HepG2 (cell line): Measurements from ENCODE around the gene FKBP10. TPM values are rescaled to one million over a fixed set of nuclear protein-coding genes. Genes with fewer than 3 reads are reported as not detected.
A peak's percentile ranks its signal among the peaks of the same experiment; 100 is the strongest.

Experiments used
- BHLHE40 ChIP-seq: IDR thresholded peaks from 2 replicates; pipeline ENCODE4 v1.6.1; 2011; ENCODE audit warnings: low read length, improper control_type of control experiment
- GATAD1 ChIP-seq: IDR thresholded peaks from 2 replicates; pipeline ENCODE4 v1.6.1; 2016; ENCODE audit warnings: missing genetic modification reagents, missing compliant biosample characterization
- MATR3 ChIP-seq: sonication (generic); formaldehyde crosslinking; IDR thresholded peaks from 2 replicates; pipeline ENCODE4 v1.4.0; 2020; ENCODE audit warnings: missing genetic modification reagents
- MTA3 ChIP-seq: sonication (generic); formaldehyde crosslinking; IDR thresholded peaks from 2 replicates; pipeline ENCODE4 v1.4.0; 2020; ENCODE audit warnings: missing genetic modification reagents
- NR1H2 ChIP-seq: sonication (generic); formaldehyde crosslinking; IDR thresholded peaks from 2 replicates; pipeline ENCODE4 v1.8.1; 2022; ENCODE audit warnings: low read depth, missing genetic modification reagents, borderline replicate concordance
- PCBP1 ChIP-seq: fragments of 200-400 bp; formaldehyde crosslinking; IDR thresholded peaks from 2 replicates; pipeline ENCODE4 v1.6.1; 2017; ENCODE audit warnings: mild to moderate bottlenecking, low read depth, low read length, borderline replicate concordance
- ZFP36 ChIP-seq: fragments of 150-350 bp; IDR thresholded peaks from 2 replicates; pipeline ENCODE4 v1.6.1; 2018; ENCODE audit warnings: borderline replicate concordance, low read length, low read depth; ENCODE audit not compliant: partially characterized antibody
- ZKSCAN1 ChIP-seq: fragments of 150-350 bp; IDR thresholded peaks from 2 replicates; pipeline ENCODE4 v1.6.1; 2014; ENCODE audit warnings: low read length
- ZNF205 ChIP-seq: IDR thresholded peaks from 2 replicates; pipeline ENCODE4 v1.6.1; 2018; ENCODE audit warnings: missing biosample characterization, missing genetic modification reagents
- ZNF547 ChIP-seq: sonication (generic); formaldehyde crosslinking; IDR thresholded peaks from 2 replicates; pipeline ENCODE4 v1.5.1; 2020; ENCODE audit warnings: mild to moderate bottlenecking, missing genetic modification reagents
- ZNF549 ChIP-seq: sonication (generic); formaldehyde crosslinking; IDR thresholded peaks from 2 replicates; pipeline ENCODE4 v1.5.0; 2020; ENCODE audit warnings: missing genetic modification reagents
- ZNF788 ChIP-seq: sonication (generic); formaldehyde crosslinking; IDR thresholded peaks from 2 replicates; pipeline ENCODE4 v1.5.0; 2020; ENCODE audit warnings: mild to moderate bottlenecking, missing genetic modification reagents, borderline replicate concordance
- ZNF792 ChIP-seq: IDR thresholded peaks from 2 replicates; pipeline ENCODE4 v1.6.1; 2016
- ZZZ3 ChIP-seq: sonication (generic); formaldehyde crosslinking; IDR thresholded peaks from 2 replicates; pipeline ENCODE4 v1.4.0; 2020; ENCODE audit warnings: missing genetic modification reagents, mild to moderate bottlenecking, borderline replicate concordance
- polyA plus RNA-seq, 8 experiments: library from polyadenylated mRNA; depleted of rRNA in 3 of 8; stranded (reverse) in 7 of 8; unstranded in 1 of 8; fragments of >200 nt; fragmentation: Illumina TruSeq in 4 of 8; extraction: Trizol in 4 of 8; gene quantifications; 2 replicates each; pipeline versions ENCODE4 v1.2.1 to v1.2.3, GENCODE V29; 2011 to 2016; ENCODE audit warnings: low read depth in 4 of 8, missing spikeins in 1 of 8, mixed read lengths in 1 of 8; ENCODE audit not compliant: insufficient read depth in 1 of 8
- total RNA-seq, 5 experiments: library from RNA; depleted of rRNA; stranded (reverse); fragments of >200 nt; fragmentation: Illumina TruSeq; extraction: Trizol; gene quantifications; 2 replicates each; pipeline ENCODE4 v1.2.3, GENCODE V29; 2016; ENCODE audit warnings: low read depth in 1 of 5
- TF ChIP-seq, protein P1 (sequence below): sonication (generic); formaldehyde crosslinking; IDR thresholded peaks from 2 replicates; pipeline ENCODE4 v1.4.0; 2020; ENCODE audit warnings: mild to moderate bottlenecking, missing genetic modification reagents
- TF ChIP-seq, protein P2 (sequence below): sonication (generic); formaldehyde crosslinking; IDR thresholded peaks from 2 replicates; pipeline ENCODE4 v1.5.0; 2020; ENCODE audit warnings: missing genetic modification reagents, mild to moderate bottlenecking, borderline replicate concordance
- TF ChIP-seq, protein P3 (sequence below), 2 experiments: sonication (generic) in 1 of 2; formaldehyde crosslinking in 1 of 2; IDR thresholded peaks; 2 replicates each; pipeline versions ENCODE4 v1.6.1 to v1.9.0; 2014 to 2022; ENCODE audit warnings: antibody characterized with exemption in 1 of 2, borderline replicate concordance in 1 of 2, inconsistent platforms in 1 of 2, low read depth in 1 of 2, missing genetic modification reagents in 1 of 2
- TF ChIP-seq, protein P4 (sequence below): IDR thresholded peaks from 2 replicates; pipeline ENCODE4 v1.6.1; 2016; ENCODE audit warnings: low read depth

Gene FKBP10
- total and polyA plus RNA-seq, 2 of the 13 experiments (the other 11 are each of a cell fraction or from before 2014, with no cell fraction given), result 149 to 573 TPM

DNA sequence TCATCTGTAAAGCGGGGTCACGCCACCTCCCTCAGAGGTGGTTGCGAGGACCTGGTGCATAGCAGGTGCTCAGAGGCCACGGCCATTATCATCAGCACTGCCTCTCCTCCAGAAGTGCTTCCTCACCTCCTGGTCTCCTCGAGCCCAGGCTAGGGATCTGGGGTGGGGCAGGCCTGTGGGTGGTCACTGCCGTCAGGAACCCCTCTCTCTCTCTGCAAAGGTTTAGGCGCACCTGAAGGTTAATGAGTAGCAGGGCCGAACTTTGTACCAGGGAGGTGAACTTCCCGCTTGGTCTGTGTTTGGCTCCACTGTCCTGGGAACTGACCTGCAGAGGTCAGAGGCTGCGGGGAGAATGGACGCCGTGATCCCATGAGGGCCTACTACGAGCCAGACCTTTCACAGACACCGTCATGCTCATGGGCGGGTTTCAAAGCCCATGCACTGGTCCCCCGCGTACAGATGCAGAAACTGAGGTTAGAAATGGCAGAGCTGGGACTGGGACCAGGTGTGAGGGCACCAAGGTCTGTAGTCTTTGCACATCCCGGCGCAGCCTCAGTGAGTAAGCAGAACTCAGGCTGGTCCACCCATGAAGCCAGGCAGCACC is 40.1 kb upstream of the FKBP10 start (continued):
- TF ChIP-seq, protein P1, sequence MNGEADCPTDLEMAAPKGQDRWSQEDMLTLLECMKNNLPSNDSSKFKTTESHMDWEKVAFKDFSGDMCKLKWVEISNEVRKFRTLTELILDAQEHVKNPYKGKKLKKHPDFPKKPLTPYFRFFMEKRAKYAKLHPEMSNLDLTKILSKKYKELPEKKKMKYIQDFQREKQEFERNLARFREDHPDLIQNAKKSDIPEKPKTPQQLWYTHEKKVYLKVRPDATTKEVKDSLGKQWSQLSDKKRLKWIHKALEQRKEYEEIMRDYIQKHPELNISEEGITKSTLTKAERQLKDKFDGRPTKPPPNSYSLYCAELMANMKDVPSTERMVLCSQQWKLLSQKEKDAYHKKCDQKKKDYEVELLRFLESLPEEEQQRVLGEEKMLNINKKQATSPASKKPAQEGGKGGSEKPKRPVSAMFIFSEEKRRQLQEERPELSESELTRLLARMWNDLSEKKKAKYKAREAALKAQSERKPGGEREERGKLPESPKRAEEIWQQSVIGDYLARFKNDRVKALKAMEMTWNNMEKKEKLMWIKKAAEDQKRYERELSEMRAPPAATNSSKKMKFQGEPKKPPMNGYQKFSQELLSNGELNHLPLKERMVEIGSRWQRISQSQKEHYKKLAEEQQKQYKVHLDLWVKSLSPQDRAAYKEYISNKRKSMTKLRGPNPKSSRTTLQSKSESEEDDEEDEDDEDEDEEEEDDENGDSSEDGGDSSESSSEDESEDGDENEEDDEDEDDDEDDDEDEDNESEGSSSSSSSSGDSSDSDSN, result no peak; the same call in 1 of the 2 replicates
- TF ChIP-seq MTA3 (CRISPR knock-in tag) (no peak), ZNF549 (no peak), ZNF788 (CRISPR knock-in tag) (peak; percentile 83; the same call in 1 of the 2 replicates), ZNF547 (peak; percentile 47; the same call in 1 of the 2 replicates), MATR3 (CRISPR knock-in tag) (no peak), ZFP36 (no peak), ZNF792 (CRISPR knock-in tag) (no peak), ZNF205 (CRISPR knock-in tag) (0 out of 2 replicates have a peak, but pooled peaks have one; percentile 15), ZKSCAN1 (peak; percentile 99), NR1H2 (peak; percentile 41; the same call in 1 of the 2 replicates), ZZZ3 (0 out of 2 replicates have a peak, but pooled peaks have one; percentile 68), PCBP1 (no peak), GATAD1 (no peak), BHLHE40 (no peak; the same call in 1 of the 2 replicates)
- TF ChIP-seq, protein P2, sequence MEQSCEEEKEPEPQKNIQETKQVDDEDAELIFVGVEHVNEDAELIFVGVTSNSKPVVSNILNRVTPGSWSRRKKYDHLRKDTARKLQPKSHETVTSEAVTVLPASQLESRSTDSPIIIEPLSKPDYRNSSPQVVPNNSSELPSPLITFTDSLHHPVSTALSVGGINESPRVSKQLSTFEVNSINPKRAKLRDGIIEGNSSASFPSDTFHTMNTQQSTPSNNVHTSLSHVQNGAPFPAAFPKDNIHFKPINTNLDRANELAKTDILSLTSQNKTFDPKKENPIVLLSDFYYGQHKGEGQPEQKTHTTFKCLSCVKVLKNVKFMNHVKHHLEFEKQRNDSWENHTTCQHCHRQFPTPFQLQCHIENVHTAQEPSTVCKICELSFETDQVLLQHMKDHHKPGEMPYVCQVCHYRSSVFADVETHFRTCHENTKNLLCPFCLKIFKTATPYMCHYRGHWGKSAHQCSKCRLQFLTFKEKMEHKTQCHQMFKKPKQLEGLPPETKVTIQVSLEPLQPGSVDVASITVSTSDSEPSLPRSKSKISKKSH (CRISPR knock-in tag), result peak; percentile 30; the same call in 1 of the 2 replicates
- TF ChIP-seq, protein P3, sequence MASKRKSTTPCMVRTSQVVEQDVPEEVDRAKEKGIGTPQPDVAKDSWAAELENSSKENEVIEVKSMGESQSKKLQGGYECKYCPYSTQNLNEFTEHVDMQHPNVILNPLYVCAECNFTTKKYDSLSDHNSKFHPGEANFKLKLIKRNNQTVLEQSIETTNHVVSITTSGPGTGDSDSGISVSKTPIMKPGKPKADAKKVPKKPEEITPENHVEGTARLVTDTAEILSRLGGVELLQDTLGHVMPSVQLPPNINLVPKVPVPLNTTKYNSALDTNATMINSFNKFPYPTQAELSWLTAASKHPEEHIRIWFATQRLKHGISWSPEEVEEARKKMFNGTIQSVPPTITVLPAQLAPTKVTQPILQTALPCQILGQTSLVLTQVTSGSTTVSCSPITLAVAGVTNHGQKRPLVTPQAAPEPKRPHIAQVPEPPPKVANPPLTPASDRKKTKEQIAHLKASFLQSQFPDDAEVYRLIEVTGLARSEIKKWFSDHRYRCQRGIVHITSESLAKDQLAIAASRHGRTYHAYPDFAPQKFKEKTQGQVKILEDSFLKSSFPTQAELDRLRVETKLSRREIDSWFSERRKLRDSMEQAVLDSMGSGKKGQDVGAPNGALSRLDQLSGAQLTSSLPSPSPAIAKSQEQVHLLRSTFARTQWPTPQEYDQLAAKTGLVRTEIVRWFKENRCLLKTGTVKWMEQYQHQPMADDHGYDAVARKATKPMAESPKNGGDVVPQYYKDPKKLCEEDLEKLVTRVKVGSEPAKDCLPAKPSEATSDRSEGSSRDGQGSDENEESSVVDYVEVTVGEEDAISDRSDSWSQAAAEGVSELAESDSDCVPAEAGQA (IDR thresholded peaks at IDR 0.05; ENCODE audit: low read depth), result 0 out of 2 replicates have a peak, but pooled peaks have one; percentile 34
- TF ChIP-seq, protein P3 (CRISPR knock-in tag; IDR thresholded peaks at IDR 0.05; ENCODE audit: borderline replicate concordance), result no peak
- TF ChIP-seq, protein P4, sequence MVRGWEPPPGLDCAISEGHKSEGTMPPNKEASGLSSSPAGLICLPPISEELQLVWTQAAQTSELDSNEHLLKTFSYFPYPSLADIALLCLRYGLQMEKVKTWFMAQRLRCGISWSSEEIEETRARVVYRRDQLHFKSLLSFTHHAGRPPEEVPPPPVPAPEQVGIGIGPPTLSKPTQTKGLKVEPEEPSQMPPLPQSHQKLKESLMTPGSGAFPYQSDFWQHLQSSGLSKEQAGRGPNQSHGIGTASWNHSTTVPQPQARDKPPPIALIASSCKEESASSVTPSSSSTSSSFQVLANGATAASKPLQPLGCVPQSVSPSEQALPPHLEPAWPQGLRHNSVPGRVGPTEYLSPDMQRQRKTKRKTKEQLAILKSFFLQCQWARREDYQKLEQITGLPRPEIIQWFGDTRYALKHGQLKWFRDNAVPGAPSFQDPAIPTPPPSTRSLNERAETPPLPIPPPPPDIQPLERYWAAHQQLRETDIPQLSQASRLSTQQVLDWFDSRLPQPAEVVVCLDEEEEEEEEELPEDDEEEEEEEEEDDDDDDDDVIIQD (CRISPR knock-in tag), result peak; percentile 32; the same call in 1 of the 2 replicates
